K562 (cell line): ENCODE measurements around the gene SCAANT1. TPM values are rescaled to one million over a fixed set of nuclear protein-coding genes. Genes with fewer than 3 reads are reported as not detected.

ENCODE experiments used
- RB1 ChIP-seq: fragments of 450-650 bp; IDR thresholded peaks from 2 replicates; pipeline ENCODE4 v1.6.1; 2017; ENCODE audit warnings: low read depth, mild to moderate bottlenecking
- REST ChIP-seq, 2 experiments: fragments of 450-650 bp; formaldehyde crosslinking in 1 of 2; IDR thresholded peaks; 2 replicates each; pipeline versions ENCODE4 v1.4.0 to v1.6.1; 2014 to 2020; ENCODE audit warnings: mild to moderate bottlenecking in 2 of 2, borderline replicate concordance in 1 of 2, low read depth in 1 of 2
- ZNF780A ChIP-seq: fragments of 250-450 bp; sonication (Bioruptor Pico); IDR thresholded peaks from 2 replicates; pipeline ENCODE4 v1.5.0; 2021; ENCODE audit warnings: mild to moderate bottlenecking
- polyA plus RNA-seq, 8 experiments: library from polyadenylated mRNA; depleted of rRNA in 4 of 8; stranded (reverse) in 5 of 8; unstranded in 3 of 8; fragments of >200 nt; fragmentation: Nextera tagmentation in 2 of 8; fragmentation: Illumina TruSeq in 1 of 8; extraction: Ambion mirVana in 2 of 8; extraction: Trizol in 1 of 8; gene quantifications; 2 replicates each; pipeline versions ENCODE4 v1.2.1 to v1.2.3, GENCODE V29; 2011 to 2014; ENCODE audit warnings: inconsistent platforms in 1 of 8, missing spikeins in 1 of 8
- total RNA-seq, 7 experiments: library from RNA; depleted of rRNA in 6 of 7; stranded (reverse); fragments of >200 nt in 6 of 7; fragmentation: Illumina TruSeq in 2 of 7; extraction: Trizol in 2 of 7; gene quantifications; 2 replicates each; pipeline versions ENCODE4 v1.2.1 to v1.2.3, GENCODE V29; 2011 to 2021; ENCODE audit warnings: low replicate concordance in 1 of 7

The SCAANT1 gene
- total and polyA plus RNA-seq, 9 of the 15 experiments (the other 6 are each of a cell fraction or from before 2014, with no cell fraction given): not detected

GRCh38 chr3:63914312-63914711 lies 2.1 kb upstream of the SCAANT1 start (continued):
- TF ChIP-seq REST (IDR thresholded peaks at IDR 0.05; ENCODE audit: borderline replicate concordance) (no peak), REST (CRISPR knock-in tag; IDR thresholded peaks at IDR 0.05; ENCODE audit: low read depth) (no peak), RB1 (no peak), ZNF780A (CRISPR knock-in tag) (no peak)
